Mesangial cell (primary cell): ENCODE data around the gene COX6A2. TPM values are rescaled to one million over a fixed set of nuclear protein-coding genes. Genes with fewer than 3 reads are reported as not detected.

Experiments used
- total RNA-seq: library from RNA; depleted of rRNA; stranded (reverse); fragments of >200 nt; gene quantifications from 2 replicates; pipeline ENCODE4 v1.2.3, GENCODE V29; 2015

COX6A2 gene
- total RNA-seq, result not detected in 2 replicates

GRCh38 chr16:31428279-31428597, at the start of gene COX6A2:
Gene COX6A2 (minus strand): TSS chr16:31428360. CDS start chr16:31428325, 35 bp downstream.

GRCh38 chr16:31471875-31472708, 43.9 kb upstream of the COX6A2 start, which contains the start of gene TGFB1I1:
Gene TGFB1I1 (plus strand): TSS chr16:31472152. CDS start chr16:31472189, 37 bp downstream.

GRCh38 chr16:31458844-31459686, 30.9 kb upstream of the COX6A2 start, which contains the start of gene ARMC5:
Gene ARMC5 (plus strand): TSS chr16:31459501. CDS start chr16:31459525, 24 bp downstream.

GRCh38 chr16:31393056-31393455, 35.1 kb downstream of the COX6A2 start, which contains the start of gene ITGAD:
Gene ITGAD (plus strand): TSS chr16:31393335. CDS start chr16:31393361, 26 bp downstream.

Other genes starting within 250 kb of the COX6A2 start
- 43.7 and 78.9 TPM in 2 replicates for gene FUS, start 248.2 kb downstream of the COX6A2 start, total RNA-seq
- 37.3 and 88.6 TPM in 2 replicates for gene PYCARD, start 225.6 kb downstream of the COX6A2 start, total RNA-seq
- not detected in 2 replicates for gene TRIM72, start 214.2 kb downstream of the COX6A2 start, total RNA-seq
- not detected in 2 replicates for gene PYDC1, start 211.2 kb downstream of the COX6A2 start, total RNA-seq
- gene ITGAM, start 168.4 kb downstream of the COX6A2 start, total RNA-seq, result 2.1 TPM in 1 of 2 replicates, not detected in the other
- gene ITGAX, start 73.2 kb downstream of the COX6A2 start, total RNA-seq, result under 0.01 TPM in 2 replicates
- not detected in 2 replicates for gene ITGAD, start 35.0 kb downstream of the COX6A2 start, total RNA-seq
- gene ZNF843, start 14.4 kb upstream of the COX6A2 start, total RNA-seq, result 0.49 and 1.3 TPM in 2 replicates
- gene ARMC5, start 31.1 kb upstream of the COX6A2 start, total RNA-seq, result 10.3 and 11.8 TPM in 2 replicates
- gene TGFB1I1, start 43.8 kb upstream of the COX6A2 start, total RNA-seq, result 172 and 174 TPM in 2 replicates
- gene SLC5A2, start 54.8 kb upstream of the COX6A2 start, total RNA-seq, result 0.63 TPM in 1 of 2 replicates, not detected in the other
- gene RUSF1, start 80.0 kb upstream of the COX6A2 start, total RNA-seq, result 44.5 and 66.9 TPM in 2 replicates
- gene AHSP, start 99.5 kb upstream of the COX6A2 start, total RNA-seq, result not detected in 2 replicates